Endodermal cell (in vitro differentiated cells): ENCODE results near the gene GADD45G. TPM values are rescaled to one million over a fixed set of nuclear protein-coding genes. Genes with fewer than 3 reads are reported as not detected.

Experiments
- DNase-seq: peaks from one replicate; pipeline ENCODE4 v3.0.0-alpha.2; 2017
- H3K27ac ChIP-seq: 2 replicates; pipeline ENCODE4 v1.5.1; 2013; ENCODE audit warnings: mild to moderate bottlenecking, low read depth, low read length, moderate library complexity
- H3K27me3 ChIP-seq: 2 replicates; pipeline ENCODE4 v1.6.1; 2013; ENCODE audit warnings: mild to moderate bottlenecking, low read length, moderate library complexity; ENCODE audit not compliant: insufficient read depth, control insufficient read depth, poor library complexity, severe bottlenecking
- H3K36me3 ChIP-seq: 2 replicates; pipeline ENCODE4 v1.7.0; 2013; ENCODE audit warnings: mild to moderate bottlenecking, low read length, moderate library complexity; ENCODE audit not compliant: control insufficient read depth, insufficient read depth
- H3K4me1 ChIP-seq: one replicate; pipeline ENCODE4 v1.7.0; 2013; ENCODE audit warnings: low read length; ENCODE audit not compliant: control insufficient read depth, insufficient read depth
- H3K4me3 ChIP-seq: 2 replicates; pipeline ENCODE4 v1.5.1; 2013; ENCODE audit warnings: mild to moderate bottlenecking, low read length, moderate library complexity
- H3K9ac ChIP-seq: 2 replicates; pipeline ENCODE4 v1.6.1; 2013; ENCODE audit warnings: mild to moderate bottlenecking, low read length, moderate library complexity; ENCODE audit not compliant: poor library complexity, severe bottlenecking; ENCODE audit errors: extremely low read depth
- H3K9me3 ChIP-seq: 2 replicates; pipeline ENCODE4 v1.6.1; 2013; ENCODE audit warnings: mild to moderate bottlenecking, low read length, moderate library complexity; ENCODE audit not compliant: control insufficient read depth
- H3K27ac Mint-ChIP-seq: 2 replicates; pipeline ENCODE4 v1.8.0; 2020; ENCODE audit warnings: mixed read lengths
- H3K27me3 Mint-ChIP-seq: 2 replicates; pipeline ENCODE4 v1.8.0; 2021; ENCODE audit warnings: mild to moderate bottlenecking, mixed read lengths; ENCODE audit not compliant: insufficient read depth
- H3K36me3 Mint-ChIP-seq: 2 replicates; pipeline ENCODE4 v1.8.0; 2020; ENCODE audit warnings: low read depth, mixed read lengths
- H3K4me1 Mint-ChIP-seq: 2 replicates; pipeline ENCODE4 v1.8.0; 2020; ENCODE audit warnings: mixed read lengths
- H3K4me3 Mint-ChIP-seq: 2 replicates; pipeline ENCODE4 v1.8.0; 2020; ENCODE audit warnings: mild to moderate bottlenecking, moderate library complexity, mixed read lengths
- H3K9me3 Mint-ChIP-seq: 2 replicates; pipeline ENCODE4 v1.8.0; 2020; ENCODE audit warnings: mild to moderate bottlenecking, mixed read lengths
- WGBS, 2 experiments: methylation state at CpG; one replicate each; pipeline versions ENCODE4 v1.1.5 to v1.1.7; 2013; ENCODE audit warnings: missing lambda C conversion rate in 2 of 2, mixed read lengths in 1 of 2; ENCODE audit not compliant: insufficient coverage in 1 of 2, insufficient read length in 1 of 2; 5-methylcytosine and 5-hydroxymethylcytosine counted together
- total RNA-seq, 2 donors: library from RNA; stranded (reverse); fragmentation: NEBNext Ultra II Directional in 1 of 2; extraction: Animal tissue kit (Norgen Biotek cat#: 25700) in 1 of 2; gene quantifications; 2 replicates in 1 of 2; 3 replicates in 1 of 2; pipeline ENCODE4 v1.2.1, GENCODE V29; 2021
- TF ChIP-seq, protein P1 (sequence below): fragments of 200-600 bp; sonication (generic); conservative IDR thresholded peaks from 2 replicates; pipeline ENCODE4 v1.5.0; 2021; ENCODE audit warnings: antibody characterized with exemption, mild to moderate bottlenecking

Gene GADD45G
- total RNA-seq, 2 donors from 2014 or later = 5.1 to 9.6 TPM

DNA sequence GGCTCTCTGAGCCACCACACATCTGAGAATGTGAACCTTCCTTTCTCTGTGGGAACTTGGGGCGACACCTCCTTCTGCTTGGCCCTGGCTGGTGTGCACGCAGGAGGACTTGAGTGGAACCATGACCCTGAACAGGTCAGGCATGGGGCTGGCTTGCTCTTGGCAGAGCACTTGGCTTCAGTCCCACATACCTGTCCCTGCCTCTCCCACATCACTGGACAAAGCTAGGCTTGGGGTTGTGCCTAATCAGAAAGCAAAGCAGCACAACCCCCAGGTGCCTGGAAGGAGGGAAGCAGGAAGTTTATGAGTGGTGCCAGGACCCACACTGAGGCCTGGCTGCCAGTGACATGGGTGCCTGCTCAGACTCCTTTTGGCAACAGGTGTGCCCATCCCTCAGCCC is 13.2 kb downstream of the GADD45G start:
- no peaks in the 10 kb centered on the region for H3K9me3 ChIP-seq
- H3K36me3 ChIP-seq = no peaks in the 10 kb centered on the region
- H3K9me3 Mint-ChIP-seq = no peaks in the 10 kb centered on the region
- H3K4me3 ChIP-seq = no peak overlapping the region
- no peak for DNase-seq
- H3K27ac ChIP-seq = no peak overlapping the region
- no peak overlapping the region for H3K4me3 Mint-ChIP-seq
- no peak overlapping the region for H3K27ac Mint-ChIP-seq
- no peaks in the 10 kb centered on the region for H3K4me1 ChIP-seq
- peaks cover 31% of the 10 kb centered on the region for H3K4me1 Mint-ChIP-seq
- no peak overlapping the region for H3K9ac ChIP-seq
- H3K27me3 Mint-ChIP-seq = peaks cover 2% of the 10 kb centered on the region
- no peaks in the 10 kb centered on the region for H3K27me3 ChIP-seq
- TF ChIP-seq, protein P1, sequence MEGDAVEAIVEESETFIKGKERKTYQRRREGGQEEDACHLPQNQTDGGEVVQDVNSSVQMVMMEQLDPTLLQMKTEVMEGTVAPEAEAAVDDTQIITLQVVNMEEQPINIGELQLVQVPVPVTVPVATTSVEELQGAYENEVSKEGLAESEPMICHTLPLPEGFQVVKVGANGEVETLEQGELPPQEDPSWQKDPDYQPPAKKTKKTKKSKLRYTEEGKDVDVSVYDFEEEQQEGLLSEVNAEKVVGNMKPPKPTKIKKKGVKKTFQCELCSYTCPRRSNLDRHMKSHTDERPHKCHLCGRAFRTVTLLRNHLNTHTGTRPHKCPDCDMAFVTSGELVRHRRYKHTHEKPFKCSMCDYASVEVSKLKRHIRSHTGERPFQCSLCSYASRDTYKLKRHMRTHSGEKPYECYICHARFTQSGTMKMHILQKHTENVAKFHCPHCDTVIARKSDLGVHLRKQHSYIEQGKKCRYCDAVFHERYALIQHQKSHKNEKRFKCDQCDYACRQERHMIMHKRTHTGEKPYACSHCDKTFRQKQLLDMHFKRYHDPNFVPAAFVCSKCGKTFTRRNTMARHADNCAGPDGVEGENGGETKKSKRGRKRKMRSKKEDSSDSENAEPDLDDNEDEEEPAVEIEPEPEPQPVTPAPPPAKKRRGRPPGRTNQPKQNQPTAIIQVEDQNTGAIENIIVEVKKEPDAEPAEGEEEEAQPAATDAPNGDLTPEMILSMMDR = no peak
- H3K36me3 Mint-ChIP-seq = no peaks in the 10 kb centered on the region
- 89% methylated on average over 2 of the region's 2 CpGs; no CpG with 5 or more reads in 1 of the 2 experiments for WGBS, 2 experiments

DNA sequence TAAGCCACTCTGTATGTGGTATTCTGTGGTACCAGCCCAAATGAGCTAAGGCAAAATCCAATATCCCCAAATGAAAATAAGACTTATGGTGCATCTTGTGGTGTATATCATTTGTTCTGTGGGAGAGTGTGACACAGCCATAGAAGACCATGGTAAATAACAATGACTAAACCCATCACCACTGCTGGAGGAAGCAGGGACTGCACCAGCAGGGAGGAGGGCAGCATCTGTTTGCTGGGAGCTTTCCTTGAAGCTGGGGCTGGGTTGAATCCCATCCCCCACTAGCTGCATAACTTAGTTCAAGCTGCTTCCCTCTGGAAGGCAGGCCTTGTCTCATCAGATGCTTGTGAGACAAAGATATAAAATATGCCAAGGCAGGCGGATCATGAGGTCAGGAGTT is 14.2 kb downstream of the GADD45G start:
- no peak overlapping the region for H3K4me3 Mint-ChIP-seq
- peaks cover 4% of the 10 kb centered on the region for H3K4me1 ChIP-seq
- no peaks in the 10 kb centered on the region for H3K36me3 ChIP-seq
- H3K9ac ChIP-seq = no peak overlapping the region
- no peaks in the 10 kb centered on the region for H3K27me3 Mint-ChIP-seq
- H3K4me3 ChIP-seq = no peak overlapping the region
- peaks cover 36% of the 10 kb centered on the region for H3K4me1 Mint-ChIP-seq
- DNase-seq = peak; percentile 82
- no peak overlapping the region for H3K27ac Mint-ChIP-seq
- WGBS, 2 experiments = 65% methylated on average over 1 of the region's 1 CpG; no CpG with 5 or more reads in 1 of the 2 experiments
- H3K27ac ChIP-seq = no peak overlapping the region
- no peaks in the 10 kb centered on the region for H3K9me3 ChIP-seq
- H3K36me3 Mint-ChIP-seq = no peaks in the 10 kb centered on the region
- H3K9me3 Mint-ChIP-seq = no peaks in the 10 kb centered on the region
- TF ChIP-seq, protein P1 = peak; percentile 68
- no peaks in the 10 kb centered on the region for H3K27me3 ChIP-seq

DNA sequence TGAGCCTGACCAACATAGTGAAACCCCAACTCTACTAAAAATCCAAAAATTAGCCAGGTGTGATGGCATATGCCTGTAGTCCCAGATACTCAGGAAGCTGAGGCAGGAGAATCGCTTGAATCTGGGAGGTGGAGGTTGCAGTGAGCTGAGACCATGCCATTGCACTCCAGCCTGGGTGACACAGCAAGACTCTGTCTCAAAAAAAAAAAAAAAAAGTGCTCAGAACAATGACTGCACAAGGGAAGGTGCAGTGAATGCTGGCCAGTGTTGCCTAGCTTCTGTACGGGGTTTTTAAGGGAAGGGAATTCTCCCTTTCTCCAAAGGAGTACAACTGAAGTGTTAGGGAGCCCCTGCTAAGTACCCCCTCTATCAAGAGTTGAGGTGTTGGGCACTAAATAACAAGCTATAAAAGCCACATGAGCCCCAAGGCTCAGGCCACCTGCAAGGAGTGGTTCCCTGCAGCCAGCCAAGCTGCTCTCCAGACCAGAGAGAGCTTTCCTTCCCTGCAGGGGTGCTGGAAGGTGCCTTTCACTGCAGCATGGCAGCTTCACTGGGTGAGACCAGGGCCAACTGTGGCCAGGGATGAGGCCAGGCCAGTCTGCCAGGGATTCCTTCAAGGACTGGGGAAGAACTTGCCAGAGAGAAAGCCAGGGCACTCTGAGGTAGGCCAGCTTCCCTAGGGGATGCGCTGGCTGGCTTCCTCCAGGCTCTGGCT is 14.8 kb downstream of the GADD45G start:
- peak; percentile 61 for DNase-seq
- WGBS, 2 experiments = 86 to 96% methylated on average over 3 of the region's 3 CpGs
- TF ChIP-seq, protein P1 = no peak
- Mint-ChIP-seq H3K27ac (no peak overlapping the region), H3K36me3 (no peaks in the 10 kb centered on the region), H3K4me3 (no peak overlapping the region), H3K4me1 (peaks cover 36% of the 10 kb centered on the region), H3K27me3 (no peaks in the 10 kb centered on the region), H3K9me3 (no peaks in the 10 kb centered on the region)
- Histone ChIP-seq H3K4me3 (no peak overlapping the region), H3K36me3 (no peaks in the 10 kb centered on the region), H3K27ac (no peak overlapping the region), H3K9me3 (no peaks in the 10 kb centered on the region), H3K9ac (no peak overlapping the region), H3K4me1 (peaks cover 4% of the 10 kb centered on the region), H3K27me3 (no peaks in the 10 kb centered on the region)
